RWPE1 (cell line): Measurements from ENCODE around the gene NUDT8.

Experiments
- CTCF ChIA-PET: fragments of 350-600 bp; sonication (Branson Sonifier 250); formaldehyde crosslinking; extraction: SDS; loops from one replicate; lab custom pipeline; 2021; lab: Yijun Ruan, JAX
- POLR2A ChIA-PET: fragments of 400-600 bp; formaldehyde crosslinking; extraction: SDS; loops from one replicate; lab custom pipeline; 2020; ENCODE audit warnings: antibody characterized with exemption; ENCODE audit not compliant: low non-redundant PET; lab: Yijun Ruan, JAX
- DNase-seq: peaks from one replicate; pipeline ENCODE4 v3.0.0; 2012; ENCODE audit warnings: low spot score
- H3K27ac ChIP-seq: fragments of 450-650 bp; 2 replicates; pipeline ENCODE4 v1.5.1; 2017
- CTCF ChIP-seq: fragments of 450-650 bp; conservative IDR thresholded peaks from 2 replicates; pipeline ENCODE4 v1.5.1; 2017; ENCODE audit warnings: low read depth, mild to moderate bottlenecking

NUDT8 gene

GRCh38 chr11:67614730-67615714 is 14.7 kb downstream of the NUDT8 start:
- peak; percentile 33 for DNase-seq
- peak overlapping the region; percentile 72 for H3K27ac ChIP-seq
- ChIA-PET CTCF (interaction anchor here (0.6 to 1.7 kb wide), 11 partner anchors 9 to 444 kb away, joined by 3 to 15 read pairs (median 3); partner anchors contain the start of gene NUDT8), POLR2A (no interaction called here)
- TF ChIP-seq CTCF: peak; percentile 45

- DNase-seq: peak; percentile 40
- ChIA-PET POLR2A (no interaction called here), CTCF (interaction anchor here (0.6 to 1.7 kb wide), 11 partner anchors 9 to 1831 kb away, joined by 3 to 15 read pairs (median 3); partner anchors contain the start of gene NUDT8)
- H3K27ac ChIP-seq: peak overlapping the region; percentile 72
- TF ChIP-seq CTCF: peak; percentile 71
These were observed 15.6 kb downstream of the NUDT8 start for GRCh38 chr11:67613960-67614715.

GRCh38 chr11:67613313-67613959 is 16.3 kb downstream of the NUDT8 start:
- ChIA-PET CTCF (interaction anchor here (0.6 to 1.7 kb wide), 8 partner anchors 12 to 1830 kb away, joined by 3 to 15 read pairs (median 3); partner anchors contain the start of gene NUDT8), POLR2A (no interaction called here)

GRCh38 chr11:67612751-67613150 is 17.0 kb downstream of the NUDT8 start:
- POLR2A ChIA-PET: no interaction called here
- DNase-seq: no peak
- TF ChIP-seq CTCF: no peak
- CTCF ChIA-PET: interaction anchor here (0.7 to 1.7 kb wide), 4 partner anchors 16 to 79 kb away, joined by 3 to 5 read pairs (median 3); partner anchors contain the start of gene NUDT8
- peak overlapping the region; percentile 72 for H3K27ac ChIP-seq

More at GRCh38 chr11:67613313-67613959, 16.3 kb downstream of the NUDT8 start:
- no peak for DNase-seq
- no peak for TF ChIP-seq CTCF
- H3K27ac ChIP-seq: peak overlapping the region; percentile 72

- no peak for TF ChIP-seq CTCF
- ChIA-PET CTCF (interaction anchor here (0.8 to 1.7 kb wide), 2 partner anchors 17 kb away, joined by 3 to 5 read pairs; partner anchors contain the start of gene NUDT8), POLR2A (no interaction called here)
- peak overlapping the region; percentile 72 for H3K27ac ChIP-seq
- DNase-seq: no peak
These were observed 17.8 kb downstream of the NUDT8 start for GRCh38 chr11:67611704-67612587.
